ENCODE results near the gene COL13A1. TPM values are rescaled to one million over a fixed set of nuclear protein-coding genes. Genes with fewer than 3 reads are reported as not detected.
A peak's percentile ranks its signal among the peaks of the same experiment; 100 is the strongest.

Gene COL13A1
- total and polyA plus RNA-seq, 2 experiments from 2014 or later = 5.2 to 8.6 TPM

DNA sequence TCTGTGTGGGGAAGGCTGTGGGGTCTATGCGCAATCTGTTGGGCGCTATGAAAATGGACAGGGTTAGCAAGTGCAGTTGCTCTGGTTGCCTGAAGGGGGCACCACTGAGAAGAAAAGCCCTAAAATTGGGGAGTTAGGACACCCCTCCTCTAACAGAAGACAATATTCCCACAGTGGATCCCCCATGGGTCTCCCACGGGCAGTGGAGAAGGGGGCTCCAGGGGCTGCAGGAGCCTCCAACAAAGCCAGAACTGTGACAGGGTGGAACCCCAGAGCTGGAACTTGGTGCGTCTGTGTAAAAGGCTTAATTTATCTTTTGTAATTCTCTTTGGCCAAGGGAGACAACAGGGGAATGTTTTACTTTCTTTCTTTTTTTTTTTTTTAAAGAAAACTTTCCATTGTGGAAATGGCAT, 12.5 kb upstream of the COL13A1 start:
- Mint-ChIP-seq H3K36me3 (ENCODE audit: low read depth) (no peaks in the 10 kb centered on the region), H3K27me3 (ENCODE audit: insufficient read depth, low read depth, poor library complexity) (peaks cover 7% of the 10 kb centered on the region), H3K27ac (no peak overlapping the region), H3K9me3 (no peaks in the 10 kb centered on the region), H3K4me3 (no peak overlapping the region), H3K4me1 (peaks cover 5% of the 10 kb centered on the region; the same call in 1 of the 3 replicates)
- no peaks in the 10 kb centered on the region for H3K36me3 ChIP-seq (ENCODE audit: insufficient read depth)
- H3K9me2 ChIP-seq (ENCODE audit: insufficient read depth) = no peaks in the 10 kb centered on the region; the same call in 1 of the 2 replicates
- DNase-seq (ENCODE audit: low spot score) = peak; percentile 45
- TF ChIP-seq, protein P1, sequence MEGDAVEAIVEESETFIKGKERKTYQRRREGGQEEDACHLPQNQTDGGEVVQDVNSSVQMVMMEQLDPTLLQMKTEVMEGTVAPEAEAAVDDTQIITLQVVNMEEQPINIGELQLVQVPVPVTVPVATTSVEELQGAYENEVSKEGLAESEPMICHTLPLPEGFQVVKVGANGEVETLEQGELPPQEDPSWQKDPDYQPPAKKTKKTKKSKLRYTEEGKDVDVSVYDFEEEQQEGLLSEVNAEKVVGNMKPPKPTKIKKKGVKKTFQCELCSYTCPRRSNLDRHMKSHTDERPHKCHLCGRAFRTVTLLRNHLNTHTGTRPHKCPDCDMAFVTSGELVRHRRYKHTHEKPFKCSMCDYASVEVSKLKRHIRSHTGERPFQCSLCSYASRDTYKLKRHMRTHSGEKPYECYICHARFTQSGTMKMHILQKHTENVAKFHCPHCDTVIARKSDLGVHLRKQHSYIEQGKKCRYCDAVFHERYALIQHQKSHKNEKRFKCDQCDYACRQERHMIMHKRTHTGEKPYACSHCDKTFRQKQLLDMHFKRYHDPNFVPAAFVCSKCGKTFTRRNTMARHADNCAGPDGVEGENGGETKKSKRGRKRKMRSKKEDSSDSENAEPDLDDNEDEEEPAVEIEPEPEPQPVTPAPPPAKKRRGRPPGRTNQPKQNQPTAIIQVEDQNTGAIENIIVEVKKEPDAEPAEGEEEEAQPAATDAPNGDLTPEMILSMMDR (conservative IDR thresholded peaks at IDR 0.05; ENCODE audit: low read depth in 2 of 2) = peak; percentile 79 to 94
- TF ChIP-seq, protein P2, sequence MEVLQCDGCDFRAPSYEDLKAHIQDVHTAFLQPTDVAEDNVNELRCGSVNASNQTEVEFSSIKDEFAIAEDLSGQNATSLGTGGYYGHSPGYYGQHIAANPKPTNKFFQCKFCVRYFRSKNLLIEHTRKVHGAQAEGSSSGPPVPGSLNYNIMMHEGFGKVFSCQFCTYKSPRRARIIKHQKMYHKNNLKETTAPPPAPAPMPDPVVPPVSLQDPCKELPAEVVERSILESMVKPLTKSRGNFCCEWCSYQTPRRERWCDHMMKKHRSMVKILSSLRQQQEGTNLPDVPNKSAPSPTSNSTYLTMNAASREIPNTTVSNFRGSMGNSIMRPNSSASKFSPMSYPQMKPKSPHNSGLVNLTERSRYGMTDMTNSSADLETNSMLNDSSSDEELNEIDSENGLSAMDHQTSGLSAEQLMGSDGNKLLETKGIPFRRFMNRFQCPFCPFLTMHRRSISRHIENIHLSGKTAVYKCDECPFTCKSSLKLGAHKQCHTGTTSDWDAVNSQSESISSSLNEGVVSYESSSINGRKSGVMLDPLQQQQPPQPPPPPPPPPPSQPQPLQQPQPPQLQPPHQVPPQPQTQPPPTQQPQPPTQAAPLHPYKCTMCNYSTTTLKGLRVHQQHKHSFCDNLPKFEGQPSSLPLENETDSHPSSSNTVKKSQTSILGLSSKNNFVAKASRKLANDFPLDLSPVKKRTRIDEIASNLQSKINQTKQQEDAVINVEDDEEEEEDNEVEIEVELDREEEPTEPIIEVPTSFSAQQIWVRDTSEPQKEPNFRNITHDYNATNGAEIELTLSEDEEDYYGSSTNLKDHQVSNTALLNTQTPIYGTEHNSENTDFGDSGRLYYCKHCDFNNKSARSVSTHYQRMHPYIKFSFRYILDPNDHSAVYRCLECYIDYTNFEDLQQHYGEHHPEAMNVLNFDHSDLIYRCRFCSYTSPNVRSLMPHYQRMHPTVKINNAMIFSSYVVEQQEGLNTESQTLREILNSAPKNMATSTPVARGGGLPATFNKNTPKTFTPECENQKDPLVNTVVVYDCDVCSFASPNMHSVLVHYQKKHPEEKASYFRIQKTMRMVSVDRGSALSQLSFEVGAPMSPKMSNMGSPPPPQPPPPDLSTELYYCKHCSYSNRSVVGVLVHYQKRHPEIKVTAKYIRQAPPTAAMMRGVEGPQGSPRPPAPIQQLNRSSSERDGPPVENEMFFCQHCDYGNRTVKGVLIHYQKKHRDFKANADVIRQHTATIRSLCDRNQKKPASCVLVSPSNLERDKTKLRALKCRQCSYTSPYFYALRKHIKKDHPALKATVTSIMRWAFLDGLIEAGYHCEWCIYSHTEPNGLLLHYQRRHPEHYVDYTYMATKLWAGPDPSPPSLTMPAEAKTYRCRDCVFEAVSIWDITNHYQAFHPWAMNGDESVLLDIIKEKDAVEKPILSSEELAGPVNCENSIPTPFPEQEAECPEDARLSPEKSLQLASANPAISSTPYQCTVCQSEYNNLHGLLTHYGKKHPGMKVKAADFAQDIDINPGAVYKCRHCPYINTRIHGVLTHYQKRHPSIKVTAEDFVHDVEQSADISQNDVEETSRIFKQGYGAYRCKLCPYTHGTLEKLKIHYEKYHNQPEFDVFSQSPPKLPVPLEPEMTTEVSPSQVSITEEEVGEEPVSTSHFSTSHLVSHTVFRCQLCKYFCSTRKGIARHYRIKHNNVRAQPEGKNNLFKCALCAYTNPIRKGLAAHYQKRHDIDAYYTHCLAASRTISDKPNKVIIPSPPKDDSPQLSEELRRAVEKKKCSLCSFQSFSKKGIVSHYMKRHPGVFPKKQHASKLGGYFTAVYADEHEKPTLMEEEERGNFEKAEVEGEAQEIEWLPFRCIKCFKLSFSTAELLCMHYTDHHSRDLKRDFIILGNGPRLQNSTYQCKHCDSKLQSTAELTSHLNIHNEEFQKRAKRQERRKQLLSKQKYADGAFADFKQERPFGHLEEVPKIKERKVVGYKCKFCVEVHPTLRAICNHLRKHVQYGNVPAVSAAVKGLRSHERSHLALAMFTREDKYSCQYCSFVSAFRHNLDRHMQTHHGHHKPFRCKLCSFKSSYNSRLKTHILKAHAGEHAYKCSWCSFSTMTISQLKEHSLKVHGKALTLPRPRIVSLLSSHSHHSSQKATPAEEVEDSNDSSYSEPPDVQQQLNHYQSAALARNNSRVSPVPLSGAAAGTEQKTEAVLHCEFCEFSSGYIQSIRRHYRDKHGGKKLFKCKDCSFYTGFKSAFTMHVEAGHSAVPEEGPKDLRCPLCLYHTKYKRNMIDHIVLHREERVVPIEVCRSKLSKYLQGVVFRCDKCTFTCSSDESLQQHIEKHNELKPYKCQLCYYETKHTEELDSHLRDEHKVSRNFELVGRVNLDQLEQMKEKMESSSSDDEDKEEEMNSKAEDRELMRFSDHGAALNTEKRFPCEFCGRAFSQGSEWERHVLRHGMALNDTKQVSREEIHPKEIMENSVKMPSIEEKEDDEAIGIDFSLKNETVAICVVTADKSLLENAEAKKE (CRISPR knock-in tag; IDR thresholded peaks at IDR 0.05) = no peak
- H3K27ac ChIP-seq (ENCODE audit: low read depth) = no peak overlapping the region
- no peaks in the 10 kb centered on the region for H3K79me2 ChIP-seq (replicated peaks; ENCODE audit: insufficient read depth)
- H3F3A ChIP-seq (replicated peaks; ENCODE audit: low read depth) = no peaks in the 10 kb centered on the region
- no peaks in the 10 kb centered on the region; the same call in 1 of the 2 replicates for H3K4me1 ChIP-seq (ENCODE audit: insufficient read depth)
- no peak overlapping the region for H2AFZ ChIP-seq
- no peaks in the 10 kb centered on the region for H3K27me3 ChIP-seq (ENCODE audit: insufficient read depth)
- ATAC-seq = peak; percentile 72
- H3K4me3 ChIP-seq = no peak overlapping the region
- H4K20me1 ChIP-seq (replicated peaks; ENCODE audit: insufficient read depth) = no peaks in the 10 kb centered on the region
- H3K4me2 ChIP-seq = no peak overlapping the region

DNA sequence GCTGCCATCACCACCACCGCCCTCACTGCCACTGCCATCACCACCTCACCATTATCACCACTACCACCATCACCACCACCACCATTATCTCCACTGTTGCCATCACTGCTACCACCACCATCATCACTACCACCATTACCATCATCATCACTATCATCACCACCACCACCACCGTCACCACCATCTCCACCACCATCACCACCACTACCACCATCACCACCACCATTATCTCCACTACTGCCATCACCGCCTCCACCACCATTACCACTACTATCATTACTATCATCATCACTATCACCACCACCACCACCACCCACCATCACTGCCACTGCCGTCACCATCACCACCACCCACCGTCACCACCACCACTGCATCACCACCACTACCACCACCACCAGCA, 9.9 kb upstream of the COL13A1 start:
- ATAC-seq (no peak), DNase-seq (ENCODE audit: low spot score) (no peak)
- Histone ChIP-seq H3K4me3 (no peak overlapping the region), H3F3A (replicated peaks; ENCODE audit: low read depth) (no peaks in the 10 kb centered on the region), H3K27ac (ENCODE audit: low read depth) (no peak overlapping the region), H3K4me1 (ENCODE audit: insufficient read depth) (no peaks in the 10 kb centered on the region; the same call in 1 of the 2 replicates), H2AFZ (no peak overlapping the region), H4K20me1 (replicated peaks; ENCODE audit: insufficient read depth) (no peaks in the 10 kb centered on the region), H3K79me2 (replicated peaks; ENCODE audit: insufficient read depth) (no peaks in the 10 kb centered on the region), H3K9me2 (ENCODE audit: insufficient read depth) (no peaks in the 10 kb centered on the region; the same call in 1 of the 2 replicates), H3K27me3 (ENCODE audit: insufficient read depth) (no peaks in the 10 kb centered on the region), H3K36me3 (ENCODE audit: insufficient read depth) (no peaks in the 10 kb centered on the region), H3K4me2 (no peak overlapping the region)
- Mint-ChIP-seq H3K4me1 (peaks cover 5% of the 10 kb centered on the region; the same call in 1 of the 3 replicates), H3K4me3 (no peak overlapping the region), H3K36me3 (ENCODE audit: low read depth) (no peaks in the 10 kb centered on the region; the same call in 2 of the 3 replicates), H3K27ac (no peak overlapping the region), H3K9me3 (peaks cover 9% of the 10 kb centered on the region; the same call in 2 of the 3 replicates), H3K27me3 (ENCODE audit: insufficient read depth, low read depth, poor library complexity) (peaks cover 3% of the 10 kb centered on the region)
- TF ChIP-seq, protein P2 (CRISPR knock-in tag; IDR thresholded peaks at IDR 0.05) = no peak
- TF ChIP-seq NANOG (IDR thresholded peaks at IDR 0.05; ENCODE audit: borderline replicate concordance) = no peak
